SK-N-SH (cell line): ENCODE results near the gene ZPBP2. TPM values are rescaled to one million over a fixed set of nuclear protein-coding genes. Genes with fewer than 3 reads are reported as not detected.

Experiments used
- CTCF ChIA-PET: fragments of 300-600, 350-600 bp; formaldehyde crosslinking; extraction: SDS; loops from one replicate; lab custom pipeline; 2021; lab: Yijun Ruan, JAX
- POLR2A ChIA-PET: fragments of 350-600 bp; sonication (Branson Sonifier 250); formaldehyde crosslinking; extraction: SDS; loops from one replicate; lab custom pipeline; 2020; ENCODE audit warnings: antibody characterized with exemption, inconsistent platforms; lab: Yijun Ruan, JAX
- DNase-seq: peaks from one replicate; pipeline ENCODE4 v3.0.0; 2012
- H2AFZ ChIP-seq: fragments of 200-600 bp; sonication (generic); 2 replicates; pipeline ENCODE4 v1.8.1; 2016; ENCODE audit warnings: antibody characterized with exemption, mild to moderate bottlenecking, low read depth
- H3F3A ChIP-seq: fragments of 200-600 bp; sonication (generic); replicated peaks from 2 replicates; pipeline ENCODE3; 2016; ENCODE audit warnings: antibody characterized with exemption, mild to moderate bottlenecking; ENCODE audit not compliant: insufficient read depth
- H3K27ac ChIP-seq, 2 experiments: fragments of 200-500 bp in 1 of 2; fragments of 200-600 bp in 1 of 2; sonication (Bioruptor generic) in 1 of 2; sonication (generic), shearing (Covaris generic) in 1 of 2; 2 replicates each; pipeline versions ENCODE4 v1.5.1 to v1.6.1; 2014 to 2016; ENCODE audit warnings: low read depth in 2 of 2, inconsistent platforms in 1 of 2, low read length in 1 of 2, mild to moderate bottlenecking in 1 of 2, mixed read lengths in 1 of 2
- H3K27me3 ChIP-seq: fragments of 200-600 bp; sonication (generic), shearing (Covaris generic); 2 replicates; pipeline ENCODE4 v1.6.1; 2016; ENCODE audit warnings: mixed run types; ENCODE audit not compliant: insufficient read depth
- H3K36me3 ChIP-seq, 2 experiments: fragments of 200-500 bp in 1 of 2; fragments of 200-600 bp in 1 of 2; sonication (Bioruptor generic) in 1 of 2; sonication (generic) in 1 of 2; replicated peaks in 1 of 2; 2 replicates each; pipeline versions ENCODE3 to v1.5.1; 2014 to 2016; ENCODE audit warnings: low read length in 1 of 2, mild to moderate bottlenecking in 1 of 2; ENCODE audit not compliant: insufficient read depth in 2 of 2, control insufficient read depth in 1 of 2
- H3K4me1 ChIP-seq, 2 experiments: fragments of 200-500 bp in 1 of 2; fragments of 200-600 bp in 1 of 2; sonication (Bioruptor generic) in 1 of 2; sonication (generic), shearing (Covaris generic) in 1 of 2; 2 replicates each; pipeline versions ENCODE4 v1.5.1 to v1.6.1; 2014 to 2016; ENCODE audit warnings: low read depth in 1 of 2, low read length in 1 of 2, mixed run types in 1 of 2; ENCODE audit not compliant: insufficient read depth in 2 of 2, control insufficient read depth in 1 of 2
- H3K4me2 ChIP-seq: fragments of 200-600 bp; sonication (generic), shearing (Covaris generic); 2 replicates; pipeline ENCODE4 v1.6.1; 2017; ENCODE audit warnings: mixed run types
- H3K4me3 ChIP-seq, 2 experiments: fragments of 200-500 bp in 1 of 2; fragments of 200-600 bp in 1 of 2; sonication (Bioruptor generic) in 1 of 2; sonication (generic), shearing (Covaris generic) in 1 of 2; 2 replicates each; pipeline versions ENCODE4 v1.5.1 to v1.8.1; 2014 to 2016; ENCODE audit warnings: low read depth in 2 of 2, inconsistent platforms in 1 of 2, low read length in 1 of 2, mild to moderate bottlenecking in 1 of 2, mixed read lengths in 1 of 2, moderate library complexity in 1 of 2
- H3K79me2 ChIP-seq: fragments of 200-600 bp; sonication (generic); 2 replicates; pipeline ENCODE4 v1.8.1; 2017; ENCODE audit warnings: mild to moderate bottlenecking; ENCODE audit not compliant: insufficient read depth
- H3K9ac ChIP-seq: fragments of 200-600 bp; sonication (generic); 2 replicates; pipeline ENCODE4 v1.6.1; 2017; ENCODE audit warnings: mixed run types
- H3K9me2 ChIP-seq: fragments of 200-600 bp; sonication (generic); 2 replicates; pipeline ENCODE4 v1.6.1; 2017; ENCODE audit warnings: mixed run types
- H3K9me3 ChIP-seq: fragments of 200-600 bp; sonication (generic); 2 replicates; pipeline ENCODE4 v1.6.1; 2017; ENCODE audit warnings: mixed run types, mild to moderate bottlenecking, moderate library complexity
- H4K20me1 ChIP-seq: fragments of 200-600 bp; sonication (generic); 2 replicates; pipeline ENCODE4 v1.6.1; 2017; ENCODE audit warnings: mild to moderate bottlenecking, mixed run types; ENCODE audit not compliant: insufficient read depth
- CHD2 ChIP-seq: fragments of 150-350 bp; IDR thresholded peaks from 2 replicates; pipeline ENCODE4 v1.6.1; 2018; ENCODE audit warnings: low read length; ENCODE audit not compliant: partially characterized antibody
- EP300 ChIP-seq, 2 experiments: IDR thresholded peaks; 2 replicates each; pipeline versions ENCODE4 v1.4.0 to v1.6.1; 2012; ENCODE audit warnings: borderline replicate concordance in 1 of 2, low read depth in 1 of 2, low read length in 1 of 2
- FOSL2 ChIP-seq: IDR thresholded peaks from 2 replicates; pipeline ENCODE4 v1.4.0; 2012; ENCODE audit warnings: low read depth, mild to moderate bottlenecking, moderate library complexity, borderline replicate concordance
- FOXM1 ChIP-seq: IDR thresholded peaks from 2 replicates; pipeline ENCODE4 v1.4.0; 2012; ENCODE audit warnings: low read depth, mild to moderate bottlenecking
- GABPA ChIP-seq: IDR thresholded peaks from 2 replicates; pipeline ENCODE4 v1.4.0; 2012; ENCODE audit warnings: low read depth, mild to moderate bottlenecking
- MAX ChIP-seq: IDR thresholded peaks from 2 replicates; pipeline ENCODE4 v1.4.0; 2012; ENCODE audit warnings: low read depth
- MEF2A ChIP-seq: IDR thresholded peaks from 2 replicates; pipeline ENCODE4 v1.4.0; 2012; ENCODE audit warnings: low read depth, borderline replicate concordance
- MXI1 ChIP-seq: IDR thresholded peaks from 2 replicates; pipeline ENCODE4 v1.6.1; 2012; ENCODE audit warnings: mild to moderate bottlenecking, low read depth, low read length, improper control_type of control experiment
- NFIC ChIP-seq: IDR thresholded peaks from 2 replicates; pipeline ENCODE4 v1.4.0; 2012; ENCODE audit warnings: borderline replicate concordance
- RCOR1 ChIP-seq: fragments of 150-350 bp; IDR thresholded peaks from 2 replicates; pipeline ENCODE4 v1.6.1; 2017; ENCODE audit warnings: antibody characterized with exemption, low read length
- SIN3A ChIP-seq: IDR thresholded peaks from 2 replicates; pipeline ENCODE4 v1.6.1; 2012; ENCODE audit warnings: low read depth, mild to moderate bottlenecking, low read length, moderate library complexity, borderline replicate concordance
- SMC3 ChIP-seq: IDR thresholded peaks from 2 replicates; pipeline ENCODE4 v1.6.1; 2012; ENCODE audit warnings: low read depth, low read length, improper control_type of control experiment
- WGBS: methylation state at CpG from one replicate; pipeline ENCODE4 v1.1.6; 2017; ENCODE audit warnings: low lambda C conversion rate; 5-methylcytosine and 5-hydroxymethylcytosine counted together
- polyA plus RNA-seq, 3 experiments: library from polyadenylated mRNA; depleted of rRNA; stranded (reverse); fragments of >200 nt; gene quantifications; 2 replicates each; pipeline ENCODE4 v1.2.3, GENCODE V29; 2012
- TF ChIP-seq, protein P1 (sequence below): fragments of 150-350 bp; IDR thresholded peaks from 2 replicates; pipeline ENCODE4 v1.6.1; 2017; ENCODE audit warnings: antibody characterized with exemption, low read length, low read depth, borderline replicate concordance
- TF ChIP-seq, protein P2 (sequence below): IDR thresholded peaks from 2 replicates; pipeline ENCODE4 v1.6.1; 2012; ENCODE audit warnings: mild to moderate bottlenecking, low read depth, low read length, moderate library complexity

Gene ZPBP2
- polyA plus RNA-seq (2012; rRNA removed), result not detected in 2 replicates
- not detected in 2 replicates for polyA plus RNA-seq (2012; cell fraction: cytosol; rRNA removed)
- polyA plus RNA-seq (2012; cell fraction: nucleus; rRNA removed), result not detected in 2 replicates

- H3F3A ChIP-seq, result no peaks in the 10 kb centered on the region
- H3K79me2 ChIP-seq, result no peaks in the 10 kb centered on the region
- H3K36me3 ChIP-seq, result no peaks in the 10 kb centered on the region
- H3K4me3 ChIP-seq, result no peak within 1 kb of the TSS
- no peak within 1 kb of the TSS for H3K27ac ChIP-seq
- peaks cover 64% of the 10 kb centered on the region for H3K27me3 ChIP-seq
- H4K20me1 ChIP-seq, result no peaks in the 10 kb centered on the region
- WGBS, result 56% methylated on average over 57 of the region's 67 CpGs
- no peaks in the 10 kb centered on the region for H3K9me2 ChIP-seq
- DNase-seq, result no peak
- CTCF ChIA-PET, result no interaction called here
- H3K4me1 ChIP-seq, result no peaks in the 10 kb centered on the region; a peak in 1 of 4 replicates
- H2AFZ ChIP-seq, result no peak within 1 kb of the TSS
- H3K9me3 ChIP-seq, result no peaks in the 10 kb centered on the region
- no peak within 1 kb of the TSS for H3K9ac ChIP-seq
- no peak within 1 kb of the TSS for H3K4me2 ChIP-seq
- TF ChIP-seq GABPA (no peak), FOSL2 (no peak), MAX (no peak), EP300 (IDR thresholded peaks at IDR 0.05; ENCODE audit: borderline replicate concordance in 1 of 2, low read depth in 1 of 2, low read length in 1 of 2) (no peak), SMC3 (no peak), RCOR1 (no peak), MEF2A (no peak), MXI1 (no peak), FOXM1 (no peak), NFIC (no peak), SIN3A (no peak), CHD2 (no peak)
- TF ChIP-seq, protein P1, sequence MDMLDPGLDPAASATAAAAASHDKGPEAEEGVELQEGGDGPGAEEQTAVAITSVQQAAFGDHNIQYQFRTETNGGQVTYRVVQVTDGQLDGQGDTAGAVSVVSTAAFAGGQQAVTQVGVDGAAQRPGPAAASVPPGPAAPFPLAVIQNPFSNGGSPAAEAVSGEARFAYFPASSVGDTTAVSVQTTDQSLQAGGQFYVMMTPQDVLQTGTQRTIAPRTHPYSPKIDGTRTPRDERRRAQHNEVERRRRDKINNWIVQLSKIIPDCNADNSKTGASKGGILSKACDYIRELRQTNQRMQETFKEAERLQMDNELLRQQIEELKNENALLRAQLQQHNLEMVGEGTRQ, result no peak
- TF ChIP-seq, protein P2, sequence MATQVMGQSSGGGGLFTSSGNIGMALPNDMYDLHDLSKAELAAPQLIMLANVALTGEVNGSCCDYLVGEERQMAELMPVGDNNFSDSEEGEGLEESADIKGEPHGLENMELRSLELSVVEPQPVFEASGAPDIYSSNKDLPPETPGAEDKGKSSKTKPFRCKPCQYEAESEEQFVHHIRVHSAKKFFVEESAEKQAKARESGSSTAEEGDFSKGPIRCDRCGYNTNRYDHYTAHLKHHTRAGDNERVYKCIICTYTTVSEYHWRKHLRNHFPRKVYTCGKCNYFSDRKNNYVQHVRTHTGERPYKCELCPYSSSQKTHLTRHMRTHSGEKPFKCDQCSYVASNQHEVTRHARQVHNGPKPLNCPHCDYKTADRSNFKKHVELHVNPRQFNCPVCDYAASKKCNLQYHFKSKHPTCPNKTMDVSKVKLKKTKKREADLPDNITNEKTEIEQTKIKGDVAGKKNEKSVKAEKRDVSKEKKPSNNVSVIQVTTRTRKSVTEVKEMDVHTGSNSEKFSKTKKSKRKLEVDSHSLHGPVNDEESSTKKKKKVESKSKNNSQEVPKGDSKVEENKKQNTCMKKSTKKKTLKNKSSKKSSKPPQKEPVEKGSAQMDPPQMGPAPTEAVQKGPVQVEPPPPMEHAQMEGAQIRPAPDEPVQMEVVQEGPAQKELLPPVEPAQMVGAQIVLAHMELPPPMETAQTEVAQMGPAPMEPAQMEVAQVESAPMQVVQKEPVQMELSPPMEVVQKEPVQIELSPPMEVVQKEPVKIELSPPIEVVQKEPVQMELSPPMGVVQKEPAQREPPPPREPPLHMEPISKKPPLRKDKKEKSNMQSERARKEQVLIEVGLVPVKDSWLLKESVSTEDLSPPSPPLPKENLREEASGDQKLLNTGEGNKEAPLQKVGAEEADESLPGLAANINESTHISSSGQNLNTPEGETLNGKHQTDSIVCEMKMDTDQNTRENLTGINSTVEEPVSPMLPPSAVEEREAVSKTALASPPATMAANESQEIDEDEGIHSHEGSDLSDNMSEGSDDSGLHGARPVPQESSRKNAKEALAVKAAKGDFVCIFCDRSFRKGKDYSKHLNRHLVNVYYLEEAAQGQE, result no peak
- POLR2A ChIA-PET, result no interaction called here
Measured at GRCh38 chr17:39867880-39868553, at the start of gene ZPBP2. Gene ZPBP2 (plus strand): TSS chr17:39868202. CDS start chr17:39868355, 153 bp downstream.
